Ishikawa (cell line): ENCODE results near the gene PNMA6E.

Experiments
- EP300 ChIP-seq: IDR thresholded peaks from 2 replicates; pipeline ENCODE4 v1.6.1; 2012; ENCODE audit warnings: borderline replicate concordance
- TCF12 ChIP-seq: IDR thresholded peaks from 2 replicates; pipeline ENCODE4 v1.6.1; 2012; ENCODE audit warnings: low read depth
- TF ChIP-seq, protein P1 (sequence below): IDR thresholded peaks from 2 replicates; pipeline ENCODE4 v1.6.1; 2012

- TF ChIP-seq EP300, result no peak
- TF ChIP-seq, protein P1, sequence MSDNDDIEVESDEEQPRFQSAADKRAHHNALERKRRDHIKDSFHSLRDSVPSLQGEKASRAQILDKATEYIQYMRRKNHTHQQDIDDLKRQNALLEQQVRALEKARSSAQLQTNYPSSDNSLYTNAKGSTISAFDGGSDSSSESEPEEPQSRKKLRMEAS, result no peak
- no peak for TF ChIP-seq TCF12
Observed at GRCh38 chrX:153401133-153401764, at the start of gene PNMA6E.
